Right cardiac atrium (tissue), 5 donors: ENCODE results near the gene ENPP1. TPM values are rescaled to one million over a fixed set of nuclear protein-coding genes. Genes with fewer than 3 reads are reported as not detected.

Source experiments
- ATAC-seq, 2 donors: fragments of 200-7000 bp; cut with Tn5 transposase; one replicate each; pipeline versions ENCODE4 v1.8.0 to v1.9.1; 2020; ENCODE audit warnings: moderate library complexity in 2 of 2, mild to moderate bottlenecking in 1 of 2
- DNase-seq, 3 donors: peaks; one replicate each; pipeline ENCODE4 v3.0.0-alpha.2; 2020
- H3K27ac ChIP-seq: one replicate; pipeline ENCODE4 v1.5.1; 2013; ENCODE audit warnings: mild to moderate bottlenecking, low read length, control low read depth, moderate library complexity
- H3K27me3 ChIP-seq: one replicate; pipeline ENCODE4 v1.6.1; 2013; ENCODE audit not compliant: control insufficient read depth, insufficient read depth
- H3K4me1 ChIP-seq: one replicate; pipeline ENCODE4 v1.6.1; 2013; ENCODE audit warnings: low read length; ENCODE audit not compliant: control insufficient read depth, insufficient read depth
- H3K4me3 ChIP-seq: one replicate; pipeline ENCODE4 v1.5.1; 2013; ENCODE audit warnings: low read length, control low read depth
- H3K9me3 ChIP-seq: one replicate; pipeline ENCODE4 v1.6.1; 2013; ENCODE audit warnings: low read length; ENCODE audit not compliant: control insufficient read depth
- WGBS: extraction: QIAGEN DNeasy Blood & Tissue Kit; methylation state at CpG from one replicate; pipeline ENCODE4 v1.1.7; 2013; 5-methylcytosine and 5-hydroxymethylcytosine counted together
- intact Hi-C, 4 donors: fragments of 100-400 bp; cut with DNase I; formaldehyde crosslinking; loops; one replicate each; pipeline versions ENCODE4 v1.11.0 to v1.14.0; 2022 to 2023
- polyA plus RNA-seq: library from polyadenylated mRNA; stranded (reverse); fragments of 200-250 nt; gene quantifications from one replicate; pipeline ENCODE4 v1.2.3, GENCODE V29; 2013
- total RNA-seq, 4 donors: library from RNA; stranded (reverse); fragmentation: NEBNext Ultra II Directional; extraction: Animal tissue kit (Norgen Biotek cat#: 25700); gene quantifications; one replicate each; pipeline ENCODE4 v1.2.1, GENCODE V29; 2021
- donor health status: healthy with polysubstance abuse.
- donor health status: DM: no; HTN: yes; CAD: no.
- donor health status: DM: no; HTN: no; CAD: no.
- donor health status: DM: no; HTN: yes; CAD: no; lungs with severe emphysema.
- donor health status: DM: yes; HTN: yes; CAD: no.

The ENPP1 gene
- total and polyA plus RNA-seq, 5 donors, result 1.2 to 4.5 (median 2.7) TPM

DNA sequence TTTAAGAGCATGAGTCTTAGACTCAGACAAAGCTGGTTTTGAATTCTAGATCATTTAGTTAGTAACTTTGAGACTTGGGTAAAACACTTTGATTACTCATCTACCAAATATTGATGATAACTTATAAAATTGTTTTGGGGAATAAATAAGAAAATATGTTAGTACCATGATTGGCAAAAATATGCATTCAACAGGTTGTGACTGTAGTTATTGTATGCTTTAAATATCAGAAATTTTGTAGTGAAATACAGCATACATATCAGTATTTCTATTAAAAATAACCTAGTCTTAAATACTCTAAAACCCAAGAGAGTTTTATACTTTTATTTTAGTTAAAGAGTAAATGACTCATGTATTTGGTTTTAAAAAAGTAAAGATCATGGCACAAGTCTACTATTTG, 68.7 kb downstream of the ENPP1 start:
- Histone ChIP-seq H3K9me3 (no peaks in the 10 kb centered on the region), H3K27me3 (no peaks in the 10 kb centered on the region), H3K27ac (no peak overlapping the region), H3K4me1 (no peaks in the 10 kb centered on the region), H3K4me3 (no peak overlapping the region)
- DNase-seq (no peak), ATAC-seq (no peak)
- intact Hi-C loops, result no loop called here

- 87% methylated on average over 4 of the region's 4 CpGs for WGBS
- intact Hi-C loops, result no loop called here
- no peak overlapping the region for H3K4me3 ChIP-seq
- ATAC-seq (no peak), DNase-seq (no peak)
- no peaks in the 10 kb centered on the region for H3K4me1 ChIP-seq
- no peaks in the 10 kb centered on the region for H3K9me3 ChIP-seq
- no peaks in the 10 kb centered on the region for H3K27me3 ChIP-seq
- H3K27ac ChIP-seq, result no peak overlapping the region
Observed at GRCh38 chr6:131877999-131878789, 70.4 kb downstream of the ENPP1 start.

DNA sequence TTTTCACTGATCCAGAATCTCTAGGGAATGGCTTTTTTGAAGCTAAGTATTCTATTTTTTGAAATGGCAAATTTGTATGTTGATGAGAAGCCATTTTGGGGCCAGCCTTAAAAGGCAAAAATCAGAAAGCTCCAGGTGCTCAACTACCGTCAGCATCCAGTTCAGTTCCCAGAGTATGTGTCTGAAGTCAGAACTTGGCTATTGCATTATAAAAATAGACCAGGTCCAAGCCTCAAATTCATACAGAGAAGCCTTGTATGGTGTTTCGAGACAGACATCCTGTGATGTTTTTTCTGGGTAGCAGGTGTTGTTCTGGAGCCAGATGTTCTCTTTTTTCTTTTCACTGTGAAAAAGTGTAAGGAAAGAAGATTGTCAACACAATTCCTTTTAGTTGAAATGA, 75.2 kb downstream of the ENPP1 start:
- Histone ChIP-seq H3K9me3 (no peaks in the 10 kb centered on the region), H3K4me1 (no peaks in the 10 kb centered on the region), H3K4me3 (no peak overlapping the region), H3K27me3 (no peaks in the 10 kb centered on the region), H3K27ac (no peak overlapping the region)
- 84% methylated on average over 2 of the region's 2 CpGs for WGBS
- intact Hi-C loops, result no loop called here
- DNase-seq (no peak), ATAC-seq (no peak)

DNA sequence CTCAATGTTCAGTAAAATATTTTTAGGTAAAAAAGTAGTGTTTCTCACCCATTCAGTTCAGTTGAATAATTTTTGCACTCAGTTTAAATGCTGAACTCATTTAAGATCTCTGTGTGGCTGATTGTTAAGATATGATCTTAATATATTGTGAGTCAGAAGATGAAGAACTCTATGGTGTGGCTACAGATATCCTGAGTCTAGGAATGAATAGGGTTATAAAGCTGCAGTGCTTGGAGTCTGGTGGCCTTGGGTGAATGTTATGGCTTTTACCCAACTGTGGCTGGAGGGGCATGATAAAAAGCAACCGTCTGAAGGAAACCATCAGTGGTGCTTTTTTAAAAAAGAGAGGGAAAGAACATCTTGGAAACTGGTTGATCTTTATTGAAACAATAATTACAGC, 77.4 kb downstream of the ENPP1 start:
- ATAC-seq (no peak), DNase-seq (no peak)
- Histone ChIP-seq H3K4me1 (no peaks in the 10 kb centered on the region), H3K27ac (no peak overlapping the region), H3K9me3 (no peaks in the 10 kb centered on the region), H3K27me3 (no peaks in the 10 kb centered on the region), H3K4me3 (no peak overlapping the region)
- intact Hi-C loops, result no loop called here
- WGBS, result 60% methylated on average over 1 of the region's 1 CpG

GRCh38 chr6:131886517-131886916, 78.7 kb downstream of the ENPP1 start:
- intact Hi-C loops, result no loop called here
- H3K4me3 ChIP-seq, result no peak overlapping the region
- no peaks in the 10 kb centered on the region for H3K4me1 ChIP-seq
- 84% methylated on average over 4 of the region's 4 CpGs for WGBS
- H3K27me3 ChIP-seq, result no peaks in the 10 kb centered on the region
- H3K9me3 ChIP-seq, result no peaks in the 10 kb centered on the region
- H3K27ac ChIP-seq, result no peak overlapping the region
- ATAC-seq, result no peak
- no peak for DNase-seq

DNA sequence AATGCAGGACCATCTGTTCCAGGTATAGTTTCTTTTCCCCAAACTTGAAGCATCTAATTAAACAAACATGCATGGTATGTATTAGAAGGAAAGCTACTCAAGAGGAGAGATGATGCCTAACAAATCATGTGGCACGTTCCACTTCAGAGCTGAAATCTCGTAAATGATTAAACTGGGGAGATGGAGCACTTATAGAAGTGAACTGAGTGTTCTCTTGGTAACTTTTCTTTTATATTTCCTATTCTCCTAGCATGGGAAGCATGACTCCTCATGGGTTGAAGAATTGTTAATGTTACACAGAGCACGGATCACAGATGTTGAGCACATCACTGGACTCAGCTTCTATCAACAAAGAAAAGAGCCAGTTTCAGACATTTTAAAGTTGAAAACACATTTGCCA, 82.3 kb downstream of the ENPP1 start:
- Histone ChIP-seq H3K27ac (no peak overlapping the region), H3K4me1 (no peaks in the 10 kb centered on the region), H3K27me3 (no peaks in the 10 kb centered on the region), H3K4me3 (no peak overlapping the region), H3K9me3 (no peaks in the 10 kb centered on the region)
- ATAC-seq (no peak), DNase-seq (no peak)
- intact Hi-C loops, result no loop called here
- 84% methylated on average over 3 of the region's 3 CpGs for WGBS

DNA sequence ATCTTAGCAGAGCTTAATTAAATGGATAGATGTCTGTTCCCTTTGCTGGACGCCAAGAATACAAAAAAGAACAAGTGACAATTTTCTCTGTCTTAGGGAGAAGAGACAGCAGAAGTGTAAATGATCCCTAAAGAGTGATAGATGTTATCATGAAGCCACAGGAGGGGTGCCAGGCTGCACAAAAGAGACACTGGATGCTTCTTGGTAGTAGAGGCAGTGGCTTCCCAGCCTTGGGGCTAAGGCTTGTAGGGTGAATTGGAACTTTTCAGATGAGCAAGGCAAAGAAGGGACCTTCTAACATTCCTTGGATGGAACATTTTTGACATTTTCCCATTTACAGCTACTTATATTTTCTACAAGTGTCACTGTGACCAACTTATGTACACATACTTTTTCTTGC, 85.4 kb downstream of the ENPP1 start:
- no peaks in the 10 kb centered on the region for H3K9me3 ChIP-seq
- H3K27me3 ChIP-seq, result no peaks in the 10 kb centered on the region
- intact Hi-C loops, result no loop called here
- DNase-seq (no peak), ATAC-seq (no peak)
- WGBS, result 64% methylated on average over 1 of the region's 1 CpG
- H3K27ac ChIP-seq, result no peak overlapping the region
- H3K4me1 ChIP-seq, result no peaks in the 10 kb centered on the region
- H3K4me3 ChIP-seq, result no peak overlapping the region

DNA sequence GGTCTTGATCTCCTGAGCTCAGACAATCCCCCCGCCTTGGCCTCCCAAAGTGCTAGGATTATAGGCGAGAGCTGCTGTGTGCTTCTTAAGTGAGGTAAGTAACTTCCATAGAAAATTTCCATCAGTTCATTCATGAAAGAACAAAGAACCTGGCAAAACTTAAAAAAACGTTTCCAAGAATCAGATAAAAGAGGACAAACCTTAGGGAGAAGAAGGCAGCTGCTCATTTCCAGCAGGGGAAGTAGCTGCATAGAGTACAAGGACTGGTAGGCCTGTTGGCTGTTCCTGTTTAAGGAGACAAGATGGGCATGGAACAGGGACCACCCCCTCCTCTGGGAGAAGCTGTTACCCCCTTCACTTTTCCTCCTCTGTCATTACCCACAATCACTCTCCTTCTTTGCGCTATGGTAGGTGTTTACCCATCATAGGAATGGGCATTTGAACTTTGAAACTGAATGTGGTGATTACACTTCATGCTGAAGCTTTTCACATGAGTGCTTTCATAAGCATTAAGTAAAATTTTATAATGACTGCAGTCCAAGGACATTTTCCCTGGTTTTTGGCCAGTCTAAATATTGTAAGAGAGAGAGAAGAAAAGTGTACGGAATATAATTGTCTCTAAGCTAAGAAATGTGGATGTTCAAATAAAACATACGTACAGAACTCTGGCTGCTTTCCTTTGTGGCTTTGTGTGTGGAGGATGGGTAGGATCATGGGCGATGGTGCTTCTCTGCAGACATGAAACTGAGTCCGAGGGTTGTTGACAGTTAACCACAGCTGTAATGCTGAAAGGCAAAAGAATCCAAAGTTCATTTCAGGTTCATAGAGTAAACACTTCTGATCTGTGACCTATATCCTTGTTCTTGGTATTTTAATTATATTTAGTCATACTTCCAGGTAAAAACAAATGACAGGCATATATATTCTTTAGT, 86.9 kb downstream of the ENPP1 start:
- no peak for ATAC-seq
- intact Hi-C loops, result no loop called here
- Histone ChIP-seq H3K27me3 (no peaks in the 10 kb centered on the region), H3K4me1 (no peaks in the 10 kb centered on the region), H3K9me3 (no peaks in the 10 kb centered on the region), H3K4me3 (no peak overlapping the region), H3K27ac (no peak overlapping the region)
- WGBS, result 72% methylated on average over 8 of the region's 8 CpGs
- no peak for DNase-seq

DNA sequence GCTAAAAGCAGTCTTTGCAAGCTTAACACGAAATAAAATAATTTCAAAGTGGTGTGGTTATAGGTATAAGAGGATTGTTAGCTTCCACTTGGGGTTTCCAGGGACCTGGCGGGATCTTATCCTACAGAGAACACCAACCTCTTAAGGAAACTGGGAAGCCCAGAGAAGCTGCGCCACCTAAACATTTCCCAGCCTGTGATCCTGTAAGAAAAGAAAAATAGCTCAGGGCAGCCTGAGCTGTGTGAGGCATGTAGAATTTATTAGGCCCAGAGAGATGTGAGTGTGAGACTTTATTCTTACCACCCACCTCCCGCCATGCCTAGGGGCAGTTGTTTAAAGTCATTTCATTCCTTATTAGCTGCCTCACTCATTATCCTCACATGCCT, 89.2 kb downstream of the ENPP1 start:
- no peak for ATAC-seq
- intact Hi-C loops, result no loop called here
- Histone ChIP-seq H3K4me3 (no peak overlapping the region), H3K27ac (no peak overlapping the region), H3K27me3 (no peaks in the 10 kb centered on the region), H3K9me3 (no peaks in the 10 kb centered on the region), H3K4me1 (no peaks in the 10 kb centered on the region)
- DNase-seq, result no peak
- WGBS, result 91% methylated on average over 4 of the region's 4 CpGs

- no peak overlapping the region for H3K4me3 ChIP-seq
- DNase-seq (no peak), ATAC-seq (no peak)
- H3K27ac ChIP-seq, result no peak overlapping the region
- H3K27me3 ChIP-seq, result no peaks in the 10 kb centered on the region
- no peaks in the 10 kb centered on the region for H3K4me1 ChIP-seq
- H3K9me3 ChIP-seq, result no peaks in the 10 kb centered on the region
- intact Hi-C loops, result no loop called here
Observed at GRCh38 chr6:131897621-131898020, 89.8 kb downstream of the ENPP1 start.

GRCh38 chr6:131898718-131899117, 90.9 kb downstream of the ENPP1 start:
- no peak overlapping the region for H3K4me3 ChIP-seq
- no peak overlapping the region for H3K27ac ChIP-seq
- no peaks in the 10 kb centered on the region for H3K9me3 ChIP-seq
- ATAC-seq, result no peak
- no peak for DNase-seq
- 86% methylated on average over 1 of the region's 1 CpG for WGBS
- no peaks in the 10 kb centered on the region for H3K4me1 ChIP-seq
- intact Hi-C loops, result no loop called here
- no peaks in the 10 kb centered on the region for H3K27me3 ChIP-seq
